ENCODE data around the gene IFT52. TPM values are rescaled to one million over a fixed set of nuclear protein-coding genes. Genes with fewer than 3 reads are reported as not detected.

Gene IFT52
- total and polyA plus RNA-seq, 2 of the 8 experiments (the other 6 are each of a cell fraction or from before 2014, with no cell fraction given): 35.6 to 40.4 TPM

DNA sequence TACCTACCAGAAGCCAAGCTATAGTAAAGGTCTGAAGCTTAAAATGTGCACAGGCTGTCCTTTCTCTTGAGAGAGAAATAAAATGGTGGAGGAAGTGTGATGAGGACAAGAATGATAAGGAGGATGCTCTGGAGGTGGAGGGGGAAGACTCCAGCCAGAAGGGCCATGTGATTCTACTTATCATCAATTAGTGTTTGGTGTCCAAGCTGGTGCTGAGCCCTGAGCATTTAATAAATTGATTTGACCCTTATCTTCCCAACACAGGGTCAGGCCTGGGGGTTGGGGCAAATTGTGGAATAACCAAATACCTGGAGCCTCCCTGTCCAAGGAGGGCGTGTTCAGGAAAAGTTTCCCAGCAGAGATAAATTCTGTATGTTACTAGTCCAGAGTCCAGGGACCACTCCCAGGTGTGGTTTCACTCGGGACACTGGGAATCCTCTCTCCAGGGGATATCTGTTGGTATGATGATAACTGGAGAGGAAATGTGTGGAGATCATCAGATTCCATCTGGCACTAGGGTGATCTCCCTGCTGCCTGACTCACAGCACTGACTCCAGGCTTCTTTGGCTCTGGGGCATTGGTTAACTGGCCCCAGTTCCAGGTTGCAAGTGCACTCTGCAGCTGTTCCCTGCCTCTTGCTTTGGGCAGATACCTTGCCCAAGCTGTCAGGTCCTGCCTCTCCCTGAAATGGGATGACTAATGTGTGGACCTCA is 72.4 kb downstream of the IFT52 start (continued):
- TF ChIP-seq POU5F1 (IDR thresholded peaks at IDR 0.05; ENCODE audit: low read depth, low read length) (no peak), SAP30 (IDR thresholded peaks at IDR 0.05; ENCODE audit: insufficient read depth, insufficient replicate concordance, low read length) (no peak), HDAC2 (IDR thresholded peaks at IDR 0.05; ENCODE audit: borderline replicate concordance in 1 of 2, low read depth in 2 of 2, low read length in 2 of 2) (no peak), TAF1 (IDR thresholded peaks at IDR 0.05; ENCODE audit: low read depth, low read length) (no peak), TBP (IDR thresholded peaks at IDR 0.05; ENCODE audit: low read depth, low read length) (no peak), EP300 (IDR thresholded peaks at IDR 0.05; ENCODE audit: borderline replicate concordance in 1 of 2, low read depth in 2 of 2, low read length in 2 of 2) (no peak), SP2 (IDR thresholded peaks at IDR 0.05; ENCODE audit: low read length) (no peak)

Data from H1 (cell line).